NCI-H460 (cell line): ENCODE results near the gene VPS41. TPM values are rescaled to one million over a fixed set of nuclear protein-coding genes. Genes with fewer than 3 reads are reported as not detected.

ENCODE experiments used
- DNase-seq: peaks from one replicate; pipeline ENCODE4 v3.0.0-alpha.2; 2016; ENCODE audit warnings: low read depth; ENCODE audit errors: extremely low read depth
- total RNA-seq: library from RNA; depleted of rRNA; stranded (reverse); fragments of >200 nt; shearing (Covaris generic); gene quantifications from 2 replicates; pipeline ENCODE4 v1.2.3, GENCODE V29; 2014

The VPS41 gene
- total RNA-seq, 1 experiment from 2014 or later = 35.8 TPM

GRCh38 chr7:38820571-38820970, 88.4 kb downstream of the VPS41 start:
- DNase-seq = no peak

DNA sequence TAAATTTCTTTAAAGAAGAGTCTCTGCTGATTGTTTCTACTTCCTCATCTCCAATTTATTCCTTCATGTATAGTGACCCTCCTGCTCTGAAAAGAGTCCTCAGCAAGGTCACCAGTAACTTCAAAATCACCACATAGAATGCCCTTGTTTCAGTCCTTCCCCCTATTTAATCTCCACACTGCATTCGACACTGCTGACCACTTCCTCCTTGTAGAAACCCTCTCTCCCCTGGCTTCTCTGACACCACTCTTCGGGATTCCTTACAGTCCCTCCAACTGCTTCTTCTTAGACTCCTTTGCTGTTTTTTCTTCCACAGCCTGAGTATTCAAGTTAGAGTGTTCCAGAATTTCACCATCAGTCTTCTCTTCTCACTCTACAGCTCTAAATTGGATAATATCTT, 89.5 kb downstream of the VPS41 start:
- no peak for DNase-seq

DNA sequence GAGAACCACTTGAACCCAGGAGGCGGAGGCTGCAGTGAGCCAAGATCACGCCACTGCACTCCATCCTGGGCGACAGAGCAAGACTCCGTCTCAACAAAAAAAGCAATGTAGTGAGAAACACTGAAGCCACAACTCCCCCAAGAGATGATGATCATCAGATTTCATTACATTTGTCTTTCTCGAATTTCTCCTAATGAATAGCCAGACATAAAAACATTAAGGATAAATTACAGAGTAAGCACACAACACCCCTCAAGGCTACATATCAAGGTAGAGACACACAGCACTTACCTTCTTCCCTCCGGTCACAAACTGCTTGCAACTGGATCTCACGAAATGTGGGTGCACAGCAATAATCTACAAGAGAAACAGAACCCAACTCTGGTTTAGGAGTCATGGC, 91.5 kb downstream of the VPS41 start:
- no peak for DNase-seq

- no peak for DNase-seq
Measured at GRCh38 chr7:38813768-38814167, 95.2 kb downstream of the VPS41 start.

DNA sequence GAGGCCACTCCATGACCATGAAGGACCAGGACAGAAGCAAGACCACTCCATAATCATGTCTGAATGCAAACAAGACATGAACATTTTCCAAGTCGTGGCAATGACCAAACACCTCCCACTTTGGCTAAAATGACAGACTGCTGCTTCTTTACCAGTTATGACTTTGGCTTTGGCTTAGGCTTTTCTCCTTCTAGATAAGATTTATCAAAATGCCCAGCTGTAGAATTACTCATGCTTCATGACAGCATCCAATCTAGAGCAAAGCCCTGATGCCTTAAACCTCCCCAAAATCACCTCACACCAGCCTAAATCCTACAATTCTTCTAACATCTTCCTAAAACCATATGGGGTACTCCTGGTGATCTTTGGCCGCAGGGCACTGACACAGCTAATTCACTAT, 102.1 kb downstream of the VPS41 start:
- DNase-seq = no peak

DNA sequence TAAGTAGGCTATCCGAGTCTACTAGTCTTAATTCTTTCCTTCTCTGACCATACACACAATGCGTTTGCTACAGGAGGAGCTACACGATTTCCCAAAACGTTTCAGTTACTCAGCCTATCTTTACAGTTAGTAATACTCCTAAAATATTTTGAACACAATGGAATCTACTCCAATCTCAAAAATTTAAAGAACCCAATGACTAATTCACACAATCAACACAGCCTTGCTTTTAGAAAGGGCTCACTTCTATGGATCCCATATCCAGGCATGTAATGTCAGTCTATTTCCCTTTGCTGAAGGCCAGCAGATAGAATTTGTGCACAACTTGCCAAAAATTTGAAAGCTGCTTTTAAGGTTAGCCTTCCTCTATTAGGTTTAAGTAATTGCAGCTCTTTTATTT, 107.2 kb downstream of the VPS41 start:
- DNase-seq = no peak

- DNase-seq = no peak
Measured at GRCh38 chr7:38798552-38799267, 110.3 kb downstream of the VPS41 start.

GRCh38 chr7:38796626-38797501, 112.1 kb downstream of the VPS41 start:
- DNase-seq = peak; percentile 62

- DNase-seq = no peak
Measured at GRCh38 chr7:38795593-38795992, 113.4 kb downstream of the VPS41 start.

GRCh38 chr7:38781991-38782390, 127.0 kb downstream of the VPS41 start:
- no peak for DNase-seq

DNA sequence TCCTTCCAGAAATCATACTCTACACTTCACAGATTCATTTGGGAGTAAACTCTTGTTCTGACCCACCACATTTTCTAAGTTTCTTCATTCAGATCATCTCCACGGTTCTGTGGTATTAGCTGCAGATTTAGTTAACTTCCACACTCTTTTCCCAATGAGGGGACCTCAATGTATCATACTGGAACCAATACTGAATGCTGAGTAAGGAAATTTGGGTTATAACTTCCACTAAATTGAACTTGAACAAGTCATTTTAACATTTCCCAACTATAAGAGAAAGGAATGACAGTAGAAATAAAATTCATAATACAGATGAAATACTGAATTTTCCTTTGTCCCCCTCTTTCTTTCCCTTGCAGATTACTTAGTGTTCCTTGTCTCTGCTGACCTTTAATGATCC, 131.4 kb downstream of the VPS41 start:
- DNase-seq = no peak

GRCh38 chr7:38775506-38776175, 133.3 kb downstream of the VPS41 start:
- DNase-seq = no peak

GRCh38 chr7:38773430-38773829, 135.6 kb downstream of the VPS41 start:
- DNase-seq = no peak

DNA sequence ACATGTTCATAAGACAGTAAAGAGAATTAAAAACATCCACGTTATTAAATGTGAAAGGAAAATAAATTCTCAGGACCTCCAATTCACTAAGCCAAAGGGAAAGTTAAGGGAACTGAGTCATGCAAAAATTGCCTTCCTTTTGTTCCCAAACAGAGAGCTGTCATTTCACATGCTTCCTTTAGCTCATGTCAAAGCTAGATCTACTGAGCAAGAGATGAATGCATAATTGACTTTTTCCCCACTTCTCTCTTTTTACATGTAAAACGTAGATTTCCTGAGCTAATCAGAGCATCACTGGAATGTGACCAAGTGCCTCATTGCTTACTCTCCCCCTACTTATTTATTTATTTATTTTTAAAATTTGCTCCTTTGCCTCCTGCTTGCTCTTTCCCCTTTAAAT, 148.8 kb downstream of the VPS41 start:
- DNase-seq = no peak

DNA sequence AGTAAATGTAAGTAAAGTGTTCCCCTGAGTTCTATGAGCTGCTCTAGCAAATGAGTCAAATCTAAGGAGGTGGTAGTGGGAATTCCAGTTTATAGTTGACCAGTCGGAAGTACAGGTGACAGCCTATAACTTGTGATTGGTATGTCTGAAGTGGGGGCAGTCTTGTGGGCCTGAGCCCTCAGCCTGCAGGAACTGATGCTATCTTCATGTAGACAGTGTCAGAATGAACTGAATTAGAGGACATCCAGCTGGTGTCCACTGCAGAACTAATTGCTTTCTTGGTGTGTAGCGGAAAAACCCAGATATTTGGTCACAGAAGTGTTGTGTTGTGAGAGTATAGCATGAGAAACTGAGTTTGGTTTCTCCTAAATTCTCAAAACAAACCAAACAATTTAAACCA, 150.0 kb downstream of the VPS41 start:
- no peak for DNase-seq

DNA sequence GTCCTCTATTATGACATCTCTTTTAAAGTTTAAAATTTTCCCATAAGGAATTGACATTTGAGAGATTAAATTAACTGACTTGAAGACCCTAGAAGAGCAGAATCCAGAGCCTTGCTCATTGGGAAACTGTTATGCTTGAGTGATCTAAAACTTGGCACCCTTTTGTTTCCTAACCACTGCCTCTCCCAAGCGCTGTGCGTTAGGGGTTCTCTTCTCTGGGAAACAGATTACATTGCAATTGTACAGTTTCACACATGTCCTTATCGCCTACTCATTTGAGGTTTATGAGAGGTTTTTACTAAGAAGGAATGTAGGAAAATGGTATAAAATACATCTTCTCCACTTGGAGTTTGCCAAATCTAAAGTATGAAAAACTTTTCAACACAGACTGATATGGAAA, 151.1 kb downstream of the VPS41 start:
- DNase-seq = no peak

DNA sequence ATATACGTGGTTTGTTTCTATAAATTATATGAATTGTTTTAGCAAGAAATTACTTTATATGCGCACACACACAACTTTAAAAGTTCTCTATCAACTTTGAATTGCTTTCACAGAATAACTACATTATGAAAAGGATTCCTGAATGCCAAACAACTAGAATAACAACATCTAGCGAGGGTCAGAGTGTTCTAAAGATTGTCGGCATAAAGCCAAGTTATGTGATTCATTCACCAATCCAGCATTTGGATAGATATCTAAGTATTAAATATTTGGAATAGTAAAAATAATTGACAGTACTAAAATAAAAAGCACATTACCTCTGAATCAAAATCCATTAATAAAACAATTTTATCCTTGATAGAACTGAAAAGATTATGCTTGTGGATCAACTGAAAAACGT, 152.5 kb downstream of the VPS41 start:
- no peak for DNase-seq

DNA sequence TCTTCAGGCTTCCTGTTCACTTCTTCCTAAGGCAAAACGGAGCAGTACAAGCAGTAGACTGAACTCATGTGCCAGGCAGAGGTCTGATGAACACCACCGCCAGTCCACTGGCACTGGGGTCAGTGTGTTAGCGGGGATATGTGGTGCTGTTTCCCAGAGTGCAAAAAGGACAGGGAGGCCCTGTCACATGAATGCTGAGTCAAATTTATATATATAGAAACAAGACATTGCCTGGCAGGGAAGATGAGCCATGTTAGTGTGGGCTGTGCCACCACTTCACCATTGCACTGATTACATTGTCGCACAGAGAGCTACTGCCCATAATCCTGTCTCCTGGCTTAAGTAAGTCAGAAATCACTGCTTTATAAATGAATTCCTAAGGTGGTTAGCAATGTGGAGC, 155.6 kb downstream of the VPS41 start:
- DNase-seq = no peak

GRCh38 chr7:38751416-38751815, 157.6 kb downstream of the VPS41 start:
- DNase-seq = no peak

DNA sequence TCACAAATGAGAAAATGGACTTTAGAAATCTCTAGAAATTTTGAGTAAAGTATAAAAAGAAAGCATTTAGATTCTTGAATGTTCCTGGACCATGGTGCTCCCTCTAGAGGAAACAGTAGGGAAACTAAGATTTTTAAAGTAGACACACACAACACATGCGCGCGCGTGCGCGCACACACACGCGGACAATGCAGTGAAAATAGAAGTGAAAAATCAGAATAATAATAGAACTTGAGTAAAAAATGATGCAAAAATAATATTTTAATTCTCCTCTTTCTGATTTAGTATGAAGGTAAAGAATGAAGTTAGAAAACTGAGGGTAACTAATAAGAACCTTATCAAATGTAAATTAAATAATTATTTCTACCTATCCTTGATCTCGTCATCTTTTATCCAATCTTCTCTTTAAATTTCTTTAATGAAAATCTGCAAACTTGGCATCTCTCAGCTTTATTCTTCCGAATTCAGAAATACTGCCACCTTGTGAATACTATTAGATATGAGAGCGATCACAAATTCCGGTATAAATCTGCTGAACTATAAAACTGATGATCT, 160.9 kb downstream of the VPS41 start:
- DNase-seq = peak; percentile 6

GRCh38 chr7:38746438-38746837, 162.6 kb downstream of the VPS41 start:
- DNase-seq = no peak
